RWPE1 (cell line): Measurements from ENCODE around the gene SLC4A8.
A peak's percentile ranks its signal among the peaks of the same experiment; 100 is the strongest.

ENCODE experiments used
- CTCF ChIA-PET: fragments of 350-600 bp; sonication (Branson Sonifier 250); formaldehyde crosslinking; extraction: SDS; loops from one replicate; lab custom pipeline; 2021; lab: Yijun Ruan, JAX
- POLR2A ChIA-PET: fragments of 400-600 bp; formaldehyde crosslinking; extraction: SDS; loops from one replicate; lab custom pipeline; 2020; ENCODE audit warnings: antibody characterized with exemption; ENCODE audit not compliant: low non-redundant PET; lab: Yijun Ruan, JAX
- DNase-seq: peaks from one replicate; pipeline ENCODE4 v3.0.0; 2012; ENCODE audit warnings: low spot score
- H3K27ac ChIP-seq: fragments of 450-650 bp; 2 replicates; pipeline ENCODE4 v1.5.1; 2017
- CTCF ChIP-seq: fragments of 450-650 bp; conservative IDR thresholded peaks from 2 replicates; pipeline ENCODE4 v1.5.1; 2017; ENCODE audit warnings: low read depth, mild to moderate bottlenecking

Gene SLC4A8

GRCh38 chr12:51381226-51382079 lies 43.2 kb upstream of the SLC4A8 start:
- POLR2A ChIA-PET = no interaction called here
- CTCF ChIA-PET = interaction anchor here (0.5 kb wide), 1 partner anchor 50 kb away, joined by 3 read pairs; no protein-coding TSS in a partner anchor
- peak overlapping the region; percentile 19; the same call in 1 of the 2 replicates for H3K27ac ChIP-seq
- no peak for DNase-seq
- no peak for TF ChIP-seq CTCF

- ChIA-PET POLR2A (no interaction called here), CTCF (no interaction called here)
- DNase-seq = no peak
- TF ChIP-seq CTCF = no peak
- H3K27ac ChIP-seq = no peak overlapping the region
Observed at GRCh38 chr12:51382173-51382572, 42.5 kb upstream of the SLC4A8 start.

GRCh38 chr12:51383269-51383905 lies 41.2 kb upstream of the SLC4A8 start:
- TF ChIP-seq CTCF = no peak
- no peak overlapping the region for H3K27ac ChIP-seq
- CTCF ChIA-PET = interaction anchor here (1.3 kb wide), 1 partner anchor 9 kb away, joined by 3 read pairs; no protein-coding TSS in a partner anchor
- POLR2A ChIA-PET = interaction anchor here (0.5 kb wide), 1 partner anchor 367 kb away, joined by 6 read pairs; no protein-coding TSS in a partner anchor
- DNase-seq = no peak

GRCh38 chr12:51386351-51386750 lies 38.3 kb upstream of the SLC4A8 start:
- POLR2A ChIA-PET = no interaction called here
- no peak for TF ChIP-seq CTCF
- CTCF ChIA-PET = no interaction called here
- H3K27ac ChIP-seq = no peak overlapping the region
- DNase-seq = no peak

- no peak for TF ChIP-seq CTCF
- peak overlapping the region; percentile 77 for H3K27ac ChIP-seq
- ChIA-PET POLR2A (no interaction called here), CTCF (interaction anchor here (0.6 kb wide), 2 partner anchors 26 to 487 kb away, joined by 3 read pairs; no protein-coding TSS in a partner anchor)
- no peak for DNase-seq
Observed at GRCh38 chr12:51388069-51388799, 36.4 kb upstream of the SLC4A8 start.

GRCh38 chr12:51388846-51389245 lies 35.8 kb upstream of the SLC4A8 start:
- ChIA-PET CTCF (interaction anchor here (0.6 kb wide), 1 partner anchor 169 kb away, joined by 3 read pairs; no protein-coding TSS in a partner anchor), POLR2A (no interaction called here)
- no peak for DNase-seq
- no peak for TF ChIP-seq CTCF
- H3K27ac ChIP-seq = no peak overlapping the region; the same call in 1 of the 2 replicates
